ENCODE measurements around the gene SUMO1.
"Not testable (repeated sequence)": the region's sequence is repeated elsewhere in the genome, so short reads cannot be mapped to it uniquely, and the experiment has no call there.

SUMO1 gene

GRCh38 chr2:202238234-202239197, at the start of gene SUMO1:
SUMO1 (minus strand) TSS chr2:202238597; CDS start chr2:202238451, 146 bp downstream.
- DNase-seq, result peak; percentile 54

- DNase-seq, result no peak
Measured at GRCh38 chr2:202286595-202286994, 48.2 kb upstream of the SUMO1 start.

- no peak for DNase-seq
Measured at GRCh38 chr2:202278944-202279343, 40.5 kb upstream of the SUMO1 start.

GRCh38 chr2:202278036-202278760, 39.8 kb upstream of the SUMO1 start:
- no peak for DNase-seq

GRCh38 chr2:202276078-202276720, 37.8 kb upstream of the SUMO1 start:
- not testable (repeated sequence) for DNase-seq

GRCh38 chr2:202270487-202270886, 32.1 kb upstream of the SUMO1 start:
- DNase-seq, result no peak

GRCh38 chr2:202269585-202269984, 31.2 kb upstream of the SUMO1 start:
- no peak for DNase-seq

GRCh38 chr2:202267495-202267894, 29.1 kb upstream of the SUMO1 start:
- DNase-seq, result no peak

- DNase-seq, result peak; percentile 79
Measured at GRCh38 chr2:202265467-202266277, 27.3 kb upstream of the SUMO1 start, which contains the start of gene NOP58. NOP58 (plus strand) TSS chr2:202265763; CDS start chr2:202265942, 179 bp downstream.

- no peak for DNase-seq
Measured at GRCh38 chr2:202261531-202261930, 23.1 kb upstream of the SUMO1 start.

GRCh38 chr2:202251494-202251893, 13.1 kb upstream of the SUMO1 start:
- DNase-seq, result no peak

GRCh38 chr2:202249521-202250253, 11.3 kb upstream of the SUMO1 start:
- no peak for DNase-seq

- DNase-seq, result not testable (repeated sequence)
Measured at GRCh38 chr2:202247710-202248109, 9.3 kb upstream of the SUMO1 start.

GRCh38 chr2:202237787-202238233, 587 bp downstream of the SUMO1 start:
- no peak for DNase-seq

GRCh38 chr2:202221873-202222272, 16.5 kb downstream of the SUMO1 start:
- DNase-seq, result no peak

- DNase-seq, result no peak
Measured at GRCh38 chr2:202215179-202215578, 23.2 kb downstream of the SUMO1 start.

GRCh38 chr2:202208526-202208925, 29.9 kb downstream of the SUMO1 start:
- no peak for DNase-seq

GRCh38 chr2:202204855-202205254, 33.5 kb downstream of the SUMO1 start:
- no peak for DNase-seq

- no peak for DNase-seq
Measured at GRCh38 chr2:202203348-202203747, 35.0 kb downstream of the SUMO1 start.

GRCh38 chr2:202201220-202202160, 36.9 kb downstream of the SUMO1 start:
- DNase-seq, result no peak
